Choroid plexus epithelial cell (primary cell): ENCODE data around the gene PRIMA1.

Experiments used
- DNase-seq: peaks from one replicate; pipeline ENCODE4 v3.0.0-alpha.2; 2010; ENCODE audit warnings: low read depth
- H3K4me3 ChIP-seq: 2 replicates; pipeline ENCODE4 v1.5.1; 2011; ENCODE audit warnings: low read depth, mild to moderate bottlenecking, control low read depth, low read length, moderate library complexity
- TF ChIP-seq, protein P1 (sequence below): conservative IDR thresholded peaks from 2 replicates; pipeline ENCODE4 v1.5.1; 2011; ENCODE audit warnings: low read depth, mild to moderate bottlenecking, control low read depth, inconsistent platforms, low read length, moderate library complexity

PRIMA1 gene

DNA sequence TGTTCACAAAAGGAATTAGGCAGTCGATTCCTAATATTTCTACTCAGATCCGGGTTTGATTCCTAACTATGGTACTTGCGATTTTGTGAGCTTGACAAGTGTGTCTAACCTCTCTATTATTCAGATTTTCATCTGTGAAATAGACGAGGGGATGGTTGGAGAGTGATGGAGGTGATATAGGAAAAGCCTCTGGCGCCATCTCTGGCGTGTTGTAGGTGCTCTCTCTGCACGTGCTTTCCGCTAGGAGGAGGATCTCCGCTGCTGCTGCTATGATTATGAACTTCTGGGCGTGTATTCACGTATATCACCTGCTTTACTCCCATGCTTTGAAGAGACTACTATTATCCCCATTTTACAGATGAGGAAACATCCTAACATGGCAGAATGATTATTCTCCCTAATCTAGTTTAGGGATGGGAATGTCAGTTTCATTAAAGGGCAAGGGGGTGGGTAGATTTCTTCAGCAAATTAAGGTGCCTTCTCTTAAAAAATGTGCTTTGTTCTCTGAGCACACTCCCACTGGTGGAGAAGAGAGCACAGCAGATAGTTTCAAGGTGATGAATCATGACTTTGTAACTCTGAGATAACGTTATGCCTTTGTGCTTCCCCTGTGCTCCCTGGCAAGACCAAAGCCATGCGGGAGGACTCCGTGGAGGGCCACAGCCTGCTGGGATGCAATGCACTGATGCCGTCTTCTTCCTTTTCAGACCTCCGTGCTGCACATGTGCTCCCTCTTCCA lies 97.1 kb downstream of the PRIMA1 start:
- no peak for DNase-seq
- TF ChIP-seq, protein P1, sequence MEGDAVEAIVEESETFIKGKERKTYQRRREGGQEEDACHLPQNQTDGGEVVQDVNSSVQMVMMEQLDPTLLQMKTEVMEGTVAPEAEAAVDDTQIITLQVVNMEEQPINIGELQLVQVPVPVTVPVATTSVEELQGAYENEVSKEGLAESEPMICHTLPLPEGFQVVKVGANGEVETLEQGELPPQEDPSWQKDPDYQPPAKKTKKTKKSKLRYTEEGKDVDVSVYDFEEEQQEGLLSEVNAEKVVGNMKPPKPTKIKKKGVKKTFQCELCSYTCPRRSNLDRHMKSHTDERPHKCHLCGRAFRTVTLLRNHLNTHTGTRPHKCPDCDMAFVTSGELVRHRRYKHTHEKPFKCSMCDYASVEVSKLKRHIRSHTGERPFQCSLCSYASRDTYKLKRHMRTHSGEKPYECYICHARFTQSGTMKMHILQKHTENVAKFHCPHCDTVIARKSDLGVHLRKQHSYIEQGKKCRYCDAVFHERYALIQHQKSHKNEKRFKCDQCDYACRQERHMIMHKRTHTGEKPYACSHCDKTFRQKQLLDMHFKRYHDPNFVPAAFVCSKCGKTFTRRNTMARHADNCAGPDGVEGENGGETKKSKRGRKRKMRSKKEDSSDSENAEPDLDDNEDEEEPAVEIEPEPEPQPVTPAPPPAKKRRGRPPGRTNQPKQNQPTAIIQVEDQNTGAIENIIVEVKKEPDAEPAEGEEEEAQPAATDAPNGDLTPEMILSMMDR = no peak
- H3K4me3 ChIP-seq = no peak overlapping the region

DNA sequence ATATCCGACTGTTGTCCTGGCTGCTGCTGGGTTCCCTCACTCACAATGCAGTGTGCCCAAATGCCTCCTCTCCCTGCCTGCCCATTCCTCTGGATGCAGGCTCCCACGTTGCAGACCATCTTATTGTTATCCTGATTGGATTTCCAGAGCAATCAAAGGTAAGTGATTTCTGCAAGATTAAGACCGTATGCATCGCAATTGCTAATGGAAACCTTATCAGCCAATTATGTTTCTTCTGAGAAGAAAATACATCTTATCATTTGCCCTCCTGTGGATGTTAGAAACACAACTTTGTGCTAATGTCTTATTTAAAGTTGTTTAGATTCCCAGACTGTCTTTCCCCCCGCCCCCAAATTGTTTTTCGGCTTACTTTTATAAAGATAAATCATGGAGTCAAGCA lies 98.1 kb downstream of the PRIMA1 start:
- DNase-seq = no peak
- TF ChIP-seq, protein P1 = no peak
- no peak overlapping the region for H3K4me3 ChIP-seq

DNA sequence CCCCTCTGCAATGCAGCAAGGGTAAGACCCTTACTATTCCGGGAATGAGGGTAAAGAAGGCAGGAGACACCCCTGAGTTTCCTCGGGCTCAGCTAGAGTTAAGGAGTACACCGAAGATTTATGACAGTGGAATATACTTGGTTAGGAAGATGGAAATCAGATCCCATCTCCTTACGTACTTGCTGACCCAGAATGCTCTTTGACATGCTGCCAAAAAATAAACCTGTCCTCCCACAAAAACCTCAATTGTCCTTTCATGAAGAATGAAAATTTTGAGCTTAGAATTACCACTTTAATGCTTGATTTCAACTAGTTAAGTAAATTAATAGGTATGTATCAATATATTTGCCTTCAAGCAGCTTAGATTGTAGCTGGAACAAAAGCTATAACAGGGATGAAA lies 99.5 kb downstream of the PRIMA1 start:
- TF ChIP-seq, protein P1 = no peak
- no peak for DNase-seq
- no peak overlapping the region for H3K4me3 ChIP-seq

DNA sequence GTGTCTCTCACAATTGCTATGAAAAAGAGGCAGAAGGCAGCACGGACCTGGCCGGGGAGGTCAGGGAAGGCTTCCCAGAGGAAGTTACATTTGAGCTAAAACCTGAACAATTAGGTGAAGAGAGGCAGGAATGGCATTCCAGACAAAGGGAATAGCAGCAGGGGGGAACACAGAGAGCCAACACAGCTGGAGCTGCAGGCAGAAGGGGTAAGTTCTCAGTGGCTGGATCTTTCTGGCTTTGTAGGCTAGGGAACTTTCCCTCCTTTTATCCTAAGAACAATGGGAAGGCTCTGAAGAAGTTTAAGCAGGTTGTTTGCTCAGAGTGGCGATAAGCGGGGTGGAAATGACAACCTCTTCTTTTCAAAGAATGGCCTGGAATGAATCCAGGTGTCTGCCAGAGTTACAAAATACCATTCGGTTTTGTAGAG lies 100.0 kb downstream of the PRIMA1 start:
- H3K4me3 ChIP-seq = no peak overlapping the region
- DNase-seq = no peak
- TF ChIP-seq, protein P1 = no peak

DNA sequence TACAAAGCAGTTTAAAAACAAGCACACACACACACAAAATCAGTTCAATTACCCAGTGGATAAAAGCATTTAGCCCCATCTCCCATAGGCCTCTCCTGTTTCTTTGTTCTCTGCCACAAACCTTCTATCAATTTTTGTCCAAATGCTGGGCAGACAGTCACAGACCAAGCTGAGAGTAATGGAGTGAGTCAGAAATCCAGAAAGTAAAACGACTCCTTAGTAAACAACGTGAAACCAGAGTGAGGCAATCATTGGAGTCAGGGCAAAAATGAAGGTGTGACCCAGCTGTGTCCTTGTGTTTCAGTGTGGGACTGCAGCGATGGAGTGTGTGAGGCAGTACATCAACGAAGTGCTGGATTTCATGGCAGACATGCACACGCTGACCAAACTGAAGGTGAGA lies 102.0 kb downstream of the PRIMA1 start:
- TF ChIP-seq, protein P1 = no peak
- H3K4me3 ChIP-seq = no peak overlapping the region
- DNase-seq = no peak

DNA sequence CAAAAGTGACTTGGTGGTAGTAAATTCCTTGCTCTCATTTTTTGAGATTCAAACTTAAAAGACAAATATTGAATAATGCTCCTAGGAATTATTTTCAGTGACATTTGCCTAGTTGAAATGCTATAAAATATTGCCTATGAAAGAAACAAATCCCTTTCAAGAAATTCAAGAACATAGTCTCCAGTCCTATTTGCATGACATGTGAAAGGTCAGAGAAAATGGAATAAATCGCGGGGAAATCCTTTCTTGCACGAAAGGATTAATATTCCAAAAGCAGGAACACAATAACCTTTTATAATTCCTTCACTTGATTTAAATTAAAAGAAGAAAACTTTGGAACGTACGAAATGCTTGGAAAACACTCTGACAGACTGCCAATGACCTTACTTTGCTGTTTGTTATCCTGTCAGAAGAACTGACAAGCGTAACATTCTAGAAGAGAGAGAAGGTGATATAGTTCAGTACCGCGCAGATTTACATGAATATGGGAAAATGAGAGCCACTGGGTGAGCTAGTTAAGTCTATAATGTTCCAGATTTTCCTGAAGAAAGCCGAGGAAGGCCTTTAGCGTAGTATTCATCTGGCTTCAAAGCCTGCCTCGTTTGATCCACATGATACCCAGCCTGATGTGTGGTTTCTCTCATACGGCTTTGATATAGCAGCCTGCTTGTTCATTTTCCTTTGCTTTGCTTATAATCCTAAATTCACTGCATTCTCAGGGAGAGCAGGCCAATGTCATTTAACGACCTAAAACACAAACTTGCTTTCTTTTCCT lies 103.0 kb downstream of the PRIMA1 start:
- TF ChIP-seq, protein P1 = no peak

More for the DNA sequence above, 103.0 kb downstream of the PRIMA1 start:
- H3K4me3 ChIP-seq = no peak overlapping the region
- DNase-seq = no peak
